ENCODE results near the gene CRTC3. TPM values are rescaled to one million over a fixed set of nuclear protein-coding genes. Genes with fewer than 3 reads are reported as not detected.
A peak's percentile ranks its signal among the peaks of the same experiment; 100 is the strongest.

The CRTC3 gene
- total RNA-seq, 3 donors from 2014 or later (not counting 1 experiment from before 2014, with no cell fraction given) = 68.8 to 101 (median 92.4) TPM

DNA sequence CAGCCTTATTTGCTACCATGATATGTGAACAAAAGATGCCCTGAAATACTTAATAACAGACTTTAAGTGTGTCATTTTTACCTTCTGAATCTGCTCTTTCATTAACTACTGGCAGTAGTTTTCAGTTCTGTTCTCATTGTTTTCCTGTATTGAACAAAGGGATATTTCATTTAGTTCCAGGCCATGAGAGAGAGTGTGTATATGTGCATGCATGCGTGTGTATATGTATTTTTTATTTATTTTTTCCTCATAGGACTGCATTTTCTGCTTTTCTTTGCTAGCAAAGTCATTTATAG is 46.8 kb upstream of the CRTC3 start:
- Mint-ChIP-seq H3K27ac (peak overlapping the region; percentile 62 to 76), H3K4me1 (peaks cover 37 to 43% of the 10 kb centered on the region in 2 donors), H3K27me3 (ENCODE audit: low read depth in 2 of 2) (no peaks in the 10 kb centered on the region), H3K36me3 (peaks cover 39% of the 10 kb centered on the region), H3K4me3 (no peak overlapping the region), H3K9me3 (no peaks in the 10 kb centered on the region)
- TF ChIP-seq, protein P1, sequence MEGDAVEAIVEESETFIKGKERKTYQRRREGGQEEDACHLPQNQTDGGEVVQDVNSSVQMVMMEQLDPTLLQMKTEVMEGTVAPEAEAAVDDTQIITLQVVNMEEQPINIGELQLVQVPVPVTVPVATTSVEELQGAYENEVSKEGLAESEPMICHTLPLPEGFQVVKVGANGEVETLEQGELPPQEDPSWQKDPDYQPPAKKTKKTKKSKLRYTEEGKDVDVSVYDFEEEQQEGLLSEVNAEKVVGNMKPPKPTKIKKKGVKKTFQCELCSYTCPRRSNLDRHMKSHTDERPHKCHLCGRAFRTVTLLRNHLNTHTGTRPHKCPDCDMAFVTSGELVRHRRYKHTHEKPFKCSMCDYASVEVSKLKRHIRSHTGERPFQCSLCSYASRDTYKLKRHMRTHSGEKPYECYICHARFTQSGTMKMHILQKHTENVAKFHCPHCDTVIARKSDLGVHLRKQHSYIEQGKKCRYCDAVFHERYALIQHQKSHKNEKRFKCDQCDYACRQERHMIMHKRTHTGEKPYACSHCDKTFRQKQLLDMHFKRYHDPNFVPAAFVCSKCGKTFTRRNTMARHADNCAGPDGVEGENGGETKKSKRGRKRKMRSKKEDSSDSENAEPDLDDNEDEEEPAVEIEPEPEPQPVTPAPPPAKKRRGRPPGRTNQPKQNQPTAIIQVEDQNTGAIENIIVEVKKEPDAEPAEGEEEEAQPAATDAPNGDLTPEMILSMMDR (IDR thresholded peaks at IDR 0.05) = no peak
- ATAC-seq = no peak
- Histone ChIP-seq H3K36me3 (ENCODE audit: control insufficient read depth, insufficient read depth, low read length) (peaks cover 74% of the 10 kb centered on the region), H3K4me1 (ENCODE audit: control insufficient read depth, insufficient read depth, low read length) (peaks cover 21% of the 10 kb centered on the region), H3K27ac (ENCODE audit: low read length) (no peak overlapping the region), H3K4me3 (ENCODE audit: low read length) (no peak overlapping the region), H3K27me3 (ENCODE audit: control insufficient read depth, insufficient read depth, low read length) (no peaks in the 10 kb centered on the region), H3K9me3 (ENCODE audit: control insufficient read depth, insufficient read depth, low read length) (no peaks in the 10 kb centered on the region)
- DNase-seq = no peak
- intact Hi-C loops (cut with micrococcal nuclease) = no loop called here
- no CpG with 5 or more reads among the region's 1 CpG for WGBS (ENCODE audit: insufficient coverage)

DNA sequence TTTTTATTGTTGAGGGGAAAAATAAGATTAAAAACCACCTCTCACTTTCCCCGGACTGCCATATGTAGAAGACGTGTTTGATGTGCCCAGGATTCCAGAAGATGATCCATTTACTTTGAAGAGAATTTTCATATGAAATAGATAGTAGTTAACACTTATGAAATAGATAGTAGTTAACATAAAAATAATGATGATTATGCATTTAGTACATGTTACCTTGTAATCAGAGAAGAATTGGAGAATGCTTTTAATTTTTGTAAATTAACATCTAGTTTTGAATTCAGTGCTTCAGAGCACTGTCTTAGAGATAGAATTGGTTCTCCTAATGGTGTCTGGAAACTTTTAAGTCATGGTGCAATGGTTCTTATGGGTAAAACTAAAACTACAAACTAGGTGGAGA is 46.1 kb upstream of the CRTC3 start:
- Mint-ChIP-seq H3K4me1 (peaks cover 32 to 41% of the 10 kb centered on the region in 2 donors), H3K36me3 (peaks cover 39% of the 10 kb centered on the region)
- WGBS (ENCODE audit: insufficient coverage) = 100% methylated on average over 2 of the region's 2 CpGs

DNA sequence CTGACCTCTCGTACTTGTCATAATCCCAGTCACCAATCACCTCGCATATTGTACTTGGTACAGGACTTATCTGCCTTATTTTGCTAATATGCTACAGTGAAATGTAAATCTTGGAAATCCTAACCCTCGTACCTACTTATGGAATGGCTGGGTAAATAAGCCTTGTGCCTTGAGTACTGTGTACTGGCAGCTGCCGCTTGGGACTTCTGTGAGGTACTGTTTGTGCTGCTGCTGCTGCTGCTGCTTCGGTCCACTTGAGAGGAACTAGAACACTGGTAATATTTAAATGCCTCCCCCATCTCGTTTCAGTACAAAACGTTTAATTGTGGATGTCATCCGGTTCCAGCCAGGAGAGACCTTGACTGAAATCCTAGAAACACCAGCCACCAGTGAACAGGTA is 42.5 kb upstream of the CRTC3 start:
- Mint-ChIP-seq H3K9me3 (no peaks in the 10 kb centered on the region), H3K4me3 (no peak overlapping the region), H3K27me3 (ENCODE audit: low read depth in 2 of 2) (no peaks in the 10 kb centered on the region), H3K36me3 (peaks cover 50% of the 10 kb centered on the region), H3K4me1 (peaks cover 7 to 20% of the 10 kb centered on the region in 2 donors), H3K27ac (no peak overlapping the region)
- Histone ChIP-seq H3K36me3 (ENCODE audit: control insufficient read depth, insufficient read depth, low read length) (peaks cover 89% of the 10 kb centered on the region), H3K4me1 (ENCODE audit: control insufficient read depth, insufficient read depth, low read length) (peaks cover under 1% of the 10 kb centered on the region), H3K9me3 (ENCODE audit: control insufficient read depth, insufficient read depth, low read length) (no peaks in the 10 kb centered on the region), H3K27me3 (ENCODE audit: control insufficient read depth, insufficient read depth, low read length) (no peaks in the 10 kb centered on the region), H3K27ac (ENCODE audit: low read length) (no peak overlapping the region), H3K4me3 (ENCODE audit: low read length) (no peak overlapping the region)
- TF ChIP-seq, protein P1 (IDR thresholded peaks at IDR 0.05) = no peak
- DNase-seq (no peak), ATAC-seq (no peak)
- intact Hi-C loops (cut with micrococcal nuclease) = no loop called here
- 98% methylated on average over 7 of the region's 8 CpGs for WGBS (ENCODE audit: insufficient coverage)

More for the DNA sequence above, 46.1 kb upstream of the CRTC3 start:
- Mint-ChIP-seq H3K4me3 (no peak overlapping the region), H3K27ac (no peak overlapping the region), H3K27me3 (ENCODE audit: low read depth in 2 of 2) (no peaks in the 10 kb centered on the region), H3K9me3 (no peaks in the 10 kb centered on the region)
- H3K4me1 ChIP-seq (ENCODE audit: control insufficient read depth, insufficient read depth, low read length) = peaks cover 21% of the 10 kb centered on the region
- H3K4me3 ChIP-seq (ENCODE audit: low read length) = no peak overlapping the region
- H3K9me3 ChIP-seq (ENCODE audit: control insufficient read depth, insufficient read depth, low read length) = no peaks in the 10 kb centered on the region
- H3K27ac ChIP-seq (ENCODE audit: low read length) = no peak overlapping the region
- intact Hi-C loops (cut with micrococcal nuclease) = no loop called here
- no peaks in the 10 kb centered on the region for H3K27me3 ChIP-seq (ENCODE audit: control insufficient read depth, insufficient read depth, low read length)
- peaks cover 73% of the 10 kb centered on the region for H3K36me3 ChIP-seq (ENCODE audit: control insufficient read depth, insufficient read depth, low read length)
- TF ChIP-seq, protein P1 (IDR thresholded peaks at IDR 0.05) = no peak
- no peak for ATAC-seq
- no peak for DNase-seq

DNA sequence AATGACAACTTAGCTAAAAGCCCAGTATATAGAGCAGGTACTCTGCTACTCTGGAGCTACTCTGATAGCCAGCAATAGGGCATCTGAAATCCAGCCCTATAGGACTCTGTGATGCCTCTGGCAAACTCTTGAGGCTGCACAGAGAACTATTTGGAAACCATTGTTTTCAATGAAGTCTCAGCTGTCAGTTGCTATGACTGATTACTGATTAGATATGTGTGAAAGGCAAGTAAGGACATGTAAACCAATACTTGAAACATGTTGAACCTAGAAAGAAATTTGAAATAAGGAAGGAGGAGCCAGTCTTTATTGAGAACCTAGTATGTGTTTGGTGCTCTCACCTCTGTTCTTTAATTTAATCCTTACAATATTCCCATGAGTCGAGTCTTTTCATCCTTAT is 40.2 kb upstream of the CRTC3 start:
- Mint-ChIP-seq H3K27ac (peak overlapping the region in 1 of 2 donors; percentile 22), H3K4me1 (peaks cover 5 to 16% of the 10 kb centered on the region in 2 donors), H3K27me3 (ENCODE audit: low read depth in 2 of 2) (no peaks in the 10 kb centered on the region), H3K36me3 (peaks cover 45% of the 10 kb centered on the region), H3K4me3 (no peak overlapping the region), H3K9me3 (no peaks in the 10 kb centered on the region)
- Histone ChIP-seq H3K4me3 (ENCODE audit: low read length) (no peak overlapping the region), H3K36me3 (ENCODE audit: control insufficient read depth, insufficient read depth, low read length) (peaks cover 89% of the 10 kb centered on the region), H3K27ac (ENCODE audit: low read length) (no peak overlapping the region), H3K4me1 (ENCODE audit: control insufficient read depth, insufficient read depth, low read length) (no peaks in the 10 kb centered on the region), H3K9me3 (ENCODE audit: control insufficient read depth, insufficient read depth, low read length) (no peaks in the 10 kb centered on the region), H3K27me3 (ENCODE audit: control insufficient read depth, insufficient read depth, low read length) (no peaks in the 10 kb centered on the region)
- TF ChIP-seq, protein P1 (IDR thresholded peaks at IDR 0.05) = no peak
- 100% methylated on average over 1 of the region's 1 CpG for WGBS (ENCODE audit: insufficient coverage)
- DNase-seq (no peak), ATAC-seq (no peak)
- intact Hi-C loops (cut with micrococcal nuclease) = no loop called here

Measured in natural killer cell (primary cell).